Urothelium cell line (cell line): Measurements from ENCODE around the gene ZC3H4.
"Not testable (repeated sequence)": the region's sequence is repeated elsewhere in the genome, so short reads cannot be mapped to it uniquely, and the experiment has no call there.

ENCODE experiments used
- DNase-seq: peaks from one replicate; pipeline ENCODE4 v3.0.0; 2011; ENCODE audit warnings: low spot score, mixed read lengths
- FAIRE-seq: peaks from 2 replicates; lab custom pipeline; 2011; peaks lifted over from hg19 to GRCh38; lab: Jason Lieb, UNC

The ZC3H4 gene

GRCh38 chr19:47109177-47109540 is 4.4 kb downstream of the ZC3H4 start:
- DNase-seq (no peak), FAIRE-seq (no peak)

GRCh38 chr19:47107953-47108746 is 5.4 kb downstream of the ZC3H4 start:
- DNase-seq = no peak
- FAIRE-seq = no peak

GRCh38 chr19:47107202-47107952 is 6.2 kb downstream of the ZC3H4 start:
- no peak for DNase-seq
- no peak for FAIRE-seq

DNA sequence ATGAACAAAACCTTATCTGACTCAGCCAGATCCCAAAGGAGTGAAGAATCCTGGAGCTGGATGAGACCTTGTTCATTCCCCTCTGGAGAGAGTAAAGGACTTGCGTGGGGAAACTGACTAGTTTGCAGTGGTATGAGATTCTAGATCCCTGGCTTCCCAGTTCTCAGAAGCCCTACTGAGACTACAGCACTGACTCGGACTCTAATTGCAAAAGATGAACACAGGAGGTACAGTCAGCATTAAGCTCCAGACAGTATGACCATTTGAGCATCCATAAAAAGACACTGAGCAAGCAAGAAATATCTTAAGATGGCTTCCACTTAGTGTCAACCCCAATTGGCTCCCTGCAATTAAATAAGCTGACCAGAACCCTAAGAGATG is 6.8 kb downstream of the ZC3H4 start:
- FAIRE-seq (no peak), DNase-seq (no peak)

- FAIRE-seq = no peak
These were observed 7.7 kb downstream of the ZC3H4 start for GRCh38 chr19:47105874-47106273.

DNA sequence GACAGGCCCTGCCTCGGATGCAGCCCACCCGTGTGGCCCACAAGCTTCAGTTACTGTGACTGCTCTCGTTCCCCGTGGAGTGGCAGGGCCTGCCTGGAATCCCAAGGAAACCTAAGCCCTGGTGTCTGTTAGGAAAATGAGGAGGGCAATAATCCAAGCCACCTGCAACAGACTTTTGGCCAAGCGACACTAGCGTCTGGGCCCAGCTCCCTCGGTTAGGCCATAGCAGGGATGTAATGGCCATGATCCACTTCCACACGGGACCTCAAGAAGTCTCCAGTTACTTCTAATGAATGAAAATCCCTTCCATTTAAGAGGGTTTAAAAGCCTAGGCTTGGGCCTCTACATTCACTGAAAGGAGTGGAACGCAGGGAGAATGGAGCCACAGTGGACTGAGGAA is 8.9 kb downstream of the ZC3H4 start:
- DNase-seq (no peak), FAIRE-seq (no peak)

More at GRCh38 chr19:47105874-47106273, 7.7 kb downstream of the ZC3H4 start:
- no peak for DNase-seq

GRCh38 chr19:47102346-47103060 is 11.1 kb downstream of the ZC3H4 start:
- DNase-seq = no peak
- no peak for FAIRE-seq

- not testable (repeated sequence) for FAIRE-seq
These were observed 12.5 kb downstream of the ZC3H4 start for GRCh38 chr19:47101116-47101515.

GRCh38 chr19:47100290-47100689 is 13.3 kb downstream of the ZC3H4 start:
- no peak for DNase-seq
- no peak for FAIRE-seq

More at GRCh38 chr19:47101116-47101515, 12.5 kb downstream of the ZC3H4 start:
- DNase-seq = not testable (repeated sequence)

GRCh38 chr19:47099576-47100050 is 14.0 kb downstream of the ZC3H4 start:
- DNase-seq (no peak), FAIRE-seq (no peak)

GRCh38 chr19:47098608-47099007 is 15.0 kb downstream of the ZC3H4 start:
- FAIRE-seq (no peak), DNase-seq (no peak)

DNA sequence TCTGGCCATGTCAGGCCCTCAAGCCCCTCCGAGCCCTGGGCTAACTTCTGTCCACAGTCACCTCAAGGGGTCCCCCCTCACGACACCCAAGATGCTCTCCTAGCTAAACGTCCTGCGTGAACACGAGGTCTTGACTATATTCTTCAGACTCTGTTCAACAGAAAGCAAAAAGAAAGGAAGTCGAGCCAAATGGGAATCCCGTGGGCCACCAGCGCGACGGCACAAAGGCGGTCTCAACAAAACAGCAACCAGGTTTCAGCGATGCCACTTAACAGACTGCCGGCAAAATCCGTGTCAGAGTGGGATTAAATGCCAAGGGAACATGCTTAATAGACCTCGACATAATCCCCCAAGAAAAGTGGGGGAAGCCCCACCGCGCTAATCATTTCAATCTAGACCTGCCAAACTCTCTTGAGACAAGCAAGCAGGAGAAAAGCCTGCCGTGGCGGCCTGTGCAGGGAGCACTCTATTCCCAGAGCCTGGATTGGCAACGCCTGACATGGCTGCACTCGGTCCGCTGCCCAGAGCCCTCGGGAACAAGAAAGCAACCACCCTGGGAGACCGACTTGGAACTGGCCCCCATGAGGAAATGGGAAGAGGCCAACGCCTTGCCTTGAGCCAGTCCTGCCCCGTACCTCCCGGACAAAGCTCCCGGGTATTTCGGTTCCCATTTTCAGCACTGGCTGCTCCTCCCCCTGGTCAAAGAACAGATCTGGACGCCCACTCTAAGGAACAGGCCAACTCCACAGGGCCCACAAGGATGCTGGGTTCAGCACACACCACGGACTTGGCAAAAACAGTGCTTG is 16.0 kb downstream of the ZC3H4 start:
- no peak for DNase-seq
- FAIRE-seq = no peak

- no peak for FAIRE-seq
These were observed 16.9 kb downstream of the ZC3H4 start for GRCh38 chr19:47096721-47097120.

GRCh38 chr19:47096100-47096704 is 17.4 kb downstream of the ZC3H4 start:
- DNase-seq (no peak), FAIRE-seq (no peak)

More at GRCh38 chr19:47096721-47097120, 16.9 kb downstream of the ZC3H4 start:
- no peak for DNase-seq

GRCh38 chr19:47095476-47096099 is 18.0 kb downstream of the ZC3H4 start:
- FAIRE-seq (no peak), DNase-seq (no peak)

GRCh38 chr19:47094557-47095475 is 18.8 kb downstream of the ZC3H4 start:
- FAIRE-seq = no peak

DNA sequence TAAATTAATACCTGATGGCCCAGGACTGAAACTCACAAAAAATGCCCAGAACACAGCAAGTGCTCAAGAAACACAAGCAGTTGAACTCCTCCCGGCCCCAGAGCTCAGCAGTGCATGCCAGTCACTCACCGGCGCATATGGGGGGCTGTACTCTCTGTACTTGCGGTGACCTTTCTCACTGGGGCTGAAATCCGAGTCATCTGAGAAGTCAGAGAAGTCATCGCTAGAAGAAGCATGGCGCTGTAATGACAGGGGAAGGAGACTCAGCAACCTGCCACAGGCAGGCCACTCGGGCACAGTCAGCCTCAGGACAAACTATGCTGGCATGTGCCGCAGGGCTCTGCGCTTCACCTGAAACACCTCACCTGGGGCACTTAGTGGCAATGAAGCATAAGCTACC is 19.7 kb downstream of the ZC3H4 start:
- FAIRE-seq = no peak
- no peak for DNase-seq

More at GRCh38 chr19:47094557-47095475, 18.8 kb downstream of the ZC3H4 start:
- no peak for DNase-seq

- FAIRE-seq = no peak
These were observed 20.3 kb downstream of the ZC3H4 start for GRCh38 chr19:47093254-47093653.

More at GRCh38 chr19:47093254-47093653, 20.3 kb downstream of the ZC3H4 start:
- no peak for DNase-seq
